Stimulated activated CD4-positive, alpha-beta T cell treated with anti-CD3 and anti-CD28 coated beads, Interleukin-4, amount 100 ng/mL, for 4 hours (primary cell): Measurements from ENCODE around the gene PVALEF.

Experiments used
- DNase-seq, 2 experiments: peaks; one replicate each; pipeline ENCODE4 v3.0.0-alpha.2; 2020

The PVALEF gene

DNA sequence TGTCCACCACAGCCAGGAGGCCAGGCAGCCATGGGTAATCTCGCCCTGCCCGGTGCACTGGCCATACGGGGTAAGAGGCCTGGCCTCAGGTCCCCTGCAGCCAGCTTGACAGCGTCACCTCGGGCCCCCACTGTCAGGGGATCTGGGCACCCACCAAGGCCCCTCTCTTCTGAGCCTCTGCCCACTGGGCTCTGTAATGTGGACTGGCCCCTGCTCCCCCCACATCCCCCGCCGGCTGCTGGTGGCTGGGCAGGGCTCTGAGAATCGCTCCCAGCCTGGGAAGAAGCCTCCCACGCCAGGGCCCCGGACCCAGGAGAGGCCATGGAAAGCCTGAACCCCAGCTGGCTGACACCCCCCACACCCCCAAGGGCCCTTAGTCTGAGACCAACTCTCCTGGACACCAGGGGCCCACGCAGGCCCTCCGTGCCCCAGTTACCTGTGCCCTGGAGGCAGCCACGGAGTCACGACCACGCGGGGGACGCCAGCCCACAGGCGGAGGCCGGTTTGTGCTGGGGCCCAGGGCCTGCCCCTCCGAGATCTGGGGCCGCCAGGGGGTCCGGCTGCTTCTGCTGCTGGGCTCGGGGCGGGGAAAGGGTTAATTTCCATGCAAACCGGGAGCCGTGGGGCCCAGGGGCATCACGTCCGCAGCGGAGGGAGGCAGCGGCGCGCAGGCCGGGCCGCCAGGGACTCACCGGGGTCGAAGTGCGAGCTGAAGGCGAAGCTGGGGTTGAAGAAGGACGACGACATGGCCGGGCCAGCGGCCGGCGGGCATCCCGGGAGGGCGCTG, at the start of gene PVALEF:
Gene PVALEF, plus strand, starts transcription at position 262 of the 787 bp plus-strand sequence. CDS start 15,720 bp downstream, outside the sequence.
- no peak for DNase-seq

- no peak for DNase-seq
Observed at GRCh38 chr17:81115749-81116464, 49.4 kb upstream of the PVALEF start.

GRCh38 chr17:81116704-81117103, 48.6 kb upstream of the PVALEF start:
- no peak for DNase-seq

DNA sequence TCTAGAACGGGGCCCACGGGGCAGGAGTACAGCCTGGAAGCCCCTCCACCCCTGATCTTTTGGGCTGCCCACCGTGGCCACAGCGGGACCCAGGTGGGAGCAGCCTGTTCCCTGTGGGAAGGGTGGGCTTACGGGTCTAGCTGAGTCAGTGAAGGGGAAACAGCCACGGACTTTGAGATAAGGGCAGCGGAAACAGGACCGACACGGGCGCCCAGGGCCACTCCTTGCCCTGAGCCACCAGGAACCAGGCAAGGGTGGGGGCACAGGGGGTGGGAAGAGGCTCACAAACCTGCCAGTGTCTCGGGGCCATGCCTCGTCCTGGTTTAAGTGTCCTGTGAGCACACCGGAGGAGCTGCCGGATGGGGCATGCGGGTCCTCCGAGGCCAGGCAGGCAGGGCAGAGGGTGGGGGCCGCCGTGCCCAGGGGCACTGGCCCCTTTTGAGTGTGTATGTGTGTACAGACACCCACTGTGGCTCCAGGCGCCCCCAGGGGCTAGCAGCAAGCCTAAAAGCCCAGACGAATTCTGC, 47.6 kb upstream of the PVALEF start:
- DNase-seq: no peak

DNA sequence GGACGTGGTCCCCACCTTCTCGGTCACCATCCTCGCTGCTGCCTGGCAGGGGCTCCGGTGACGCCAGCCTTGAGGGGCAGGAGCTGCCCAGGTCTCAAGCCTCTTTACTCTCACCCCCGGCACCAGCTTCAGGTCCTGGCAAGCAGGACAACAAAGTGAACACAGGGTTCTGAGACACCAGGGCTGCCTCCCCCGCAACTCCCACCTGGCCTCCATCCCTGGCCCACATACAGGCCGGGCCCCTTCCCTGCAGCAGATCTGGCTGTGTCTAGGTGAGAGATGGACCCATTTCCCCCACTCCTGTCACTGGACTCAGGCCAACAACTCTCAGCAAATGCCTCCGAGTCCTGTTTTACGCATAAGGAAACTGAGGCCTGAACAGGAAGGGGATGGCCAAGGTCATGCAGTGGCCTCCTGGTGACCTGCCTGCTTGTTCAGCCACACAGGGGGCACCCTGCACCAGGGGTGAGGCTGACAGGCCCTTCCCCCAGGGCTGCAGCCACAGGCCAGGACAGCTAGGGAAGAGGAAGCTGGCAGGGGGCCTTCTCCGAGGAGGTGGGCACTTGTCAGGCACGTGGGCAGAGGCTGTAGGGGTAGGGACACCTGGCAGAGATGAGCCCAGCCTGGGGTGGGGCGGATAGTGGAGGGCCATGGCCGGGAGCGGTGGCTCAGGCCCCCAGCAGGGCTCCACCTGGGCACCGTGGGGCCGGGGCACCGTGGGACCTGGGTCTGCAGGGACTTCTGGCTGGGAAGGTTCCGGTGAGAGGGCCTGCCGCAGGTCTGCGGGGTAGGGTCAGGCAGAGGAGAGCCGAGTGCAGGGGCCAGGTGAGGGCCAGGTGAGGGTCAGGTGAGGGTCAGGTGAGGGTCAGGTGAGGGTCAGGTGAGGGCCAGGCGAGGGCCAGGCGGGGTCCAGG, 46.7 kb upstream of the PVALEF start:
- no peak for DNase-seq

GRCh38 chr17:81119223-81120148, 45.8 kb upstream of the PVALEF start:
- DNase-seq: peak; percentile 73 to 84

- no peak for DNase-seq
Observed at GRCh38 chr17:81120149-81120484, 45.2 kb upstream of the PVALEF start.

DNA sequence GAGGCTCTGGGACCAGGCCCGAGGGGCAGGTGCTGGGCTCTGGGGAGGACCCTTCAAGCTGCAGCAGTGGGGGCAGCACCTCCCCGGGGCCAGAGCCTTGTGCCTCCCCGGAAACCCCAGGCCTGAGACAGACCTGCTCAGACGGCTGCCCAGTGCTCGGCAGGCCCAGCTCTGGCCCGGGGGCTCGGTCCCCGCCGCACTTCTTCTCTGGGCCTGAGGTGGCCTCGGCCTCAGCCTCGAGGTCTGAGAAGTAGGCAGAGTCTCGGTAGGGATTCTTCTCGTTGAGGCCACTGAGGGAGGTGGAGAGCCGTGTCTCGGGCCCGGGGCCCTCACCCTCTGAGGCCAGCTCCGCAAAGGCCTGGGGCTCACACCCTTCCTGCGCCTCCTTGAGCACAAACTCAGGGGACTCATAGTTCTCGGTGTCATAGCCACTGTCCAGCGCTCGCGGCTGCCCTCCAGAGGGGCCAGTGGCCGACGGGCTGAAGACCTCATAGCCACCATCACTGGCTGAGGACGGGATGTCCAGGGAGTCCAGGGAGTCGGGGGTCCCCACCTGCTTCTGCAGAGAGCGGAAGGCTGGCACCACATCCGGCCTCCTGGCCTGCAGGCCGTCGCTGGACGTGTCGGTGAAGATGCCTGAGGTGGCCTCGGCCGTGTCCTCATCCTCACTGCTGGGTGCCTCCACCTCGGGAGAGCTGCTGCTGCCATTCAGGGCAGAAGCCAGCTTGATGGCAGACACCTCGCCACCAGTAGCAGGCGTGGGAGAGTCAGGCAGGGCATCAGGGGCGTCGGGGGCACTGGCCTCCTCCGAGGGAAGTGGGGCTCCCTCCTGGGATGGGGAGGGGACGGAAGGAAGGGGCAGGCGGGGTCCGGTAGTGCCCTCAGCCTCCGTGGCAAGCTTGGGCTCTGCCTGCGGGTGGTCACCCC, 44.3 kb upstream of the PVALEF start:
- DNase-seq: no peak

DNA sequence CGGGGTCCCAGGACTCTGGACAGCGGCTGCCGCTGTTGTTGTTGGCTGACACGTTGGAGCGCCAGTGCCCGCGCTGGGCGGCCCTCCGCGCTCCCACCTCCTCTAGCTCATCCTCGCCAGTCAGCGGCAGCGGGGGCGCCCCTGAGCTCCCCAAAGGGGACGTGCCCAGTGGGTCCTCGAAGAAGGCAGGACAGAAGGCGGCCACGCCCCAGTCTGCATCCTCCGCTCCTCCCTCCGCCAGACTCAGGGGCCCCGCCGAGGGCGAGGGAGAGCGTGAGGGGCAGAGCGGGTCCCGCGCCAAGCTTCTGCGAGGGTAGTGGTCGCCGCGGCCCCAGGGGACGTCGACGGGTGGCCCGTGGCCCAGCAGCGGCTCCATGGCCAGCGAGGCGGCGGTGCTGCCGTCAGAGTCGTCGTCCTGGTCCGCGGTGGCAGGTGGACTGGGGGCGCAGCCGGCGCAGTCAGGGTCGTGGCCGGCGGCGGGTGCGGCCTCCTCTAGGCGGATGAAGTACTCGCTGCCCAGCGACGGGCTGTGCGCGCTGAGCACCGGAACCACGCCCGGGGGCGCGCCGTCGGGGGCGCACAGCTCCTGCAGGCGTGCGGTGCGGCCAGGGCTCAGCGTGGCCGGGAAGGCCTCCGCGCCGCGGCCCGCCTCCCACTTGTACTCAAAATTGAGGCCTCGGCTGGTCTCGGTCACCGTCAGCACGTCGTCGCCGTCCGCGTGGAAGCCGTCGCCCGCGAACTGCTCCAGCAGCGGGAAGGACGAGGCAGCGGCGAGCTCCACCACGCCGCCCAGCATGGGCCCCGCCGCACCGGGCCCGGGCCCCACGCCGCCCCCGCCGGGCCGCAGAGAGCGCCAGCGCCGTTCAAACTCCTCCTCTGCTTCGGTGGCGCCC, 43.2 kb upstream of the PVALEF start:
- DNase-seq: no peak

GRCh38 chr17:81123052-81124048, 42.0 kb upstream of the PVALEF start:
- no peak for DNase-seq

DNA sequence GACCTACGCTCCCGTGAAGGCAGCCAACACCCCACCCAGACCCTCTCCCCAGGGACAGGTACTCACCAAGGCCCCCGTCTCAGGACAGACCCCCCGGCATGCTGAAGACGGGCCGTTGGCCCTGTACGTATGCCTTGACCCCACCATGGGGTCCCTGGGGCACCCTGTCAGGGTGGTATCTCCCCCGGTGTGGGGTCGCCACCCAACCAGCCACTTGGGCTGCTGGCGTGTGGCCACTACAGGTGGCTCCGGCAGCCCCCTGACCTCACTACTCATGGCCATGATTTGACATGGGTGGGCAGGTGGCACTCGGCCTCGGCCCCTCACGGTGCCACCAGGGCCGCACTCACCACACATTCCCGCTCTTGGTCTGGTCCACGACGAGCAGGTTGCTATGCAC, 40.9 kb upstream of the PVALEF start:
- no peak for DNase-seq

DNA sequence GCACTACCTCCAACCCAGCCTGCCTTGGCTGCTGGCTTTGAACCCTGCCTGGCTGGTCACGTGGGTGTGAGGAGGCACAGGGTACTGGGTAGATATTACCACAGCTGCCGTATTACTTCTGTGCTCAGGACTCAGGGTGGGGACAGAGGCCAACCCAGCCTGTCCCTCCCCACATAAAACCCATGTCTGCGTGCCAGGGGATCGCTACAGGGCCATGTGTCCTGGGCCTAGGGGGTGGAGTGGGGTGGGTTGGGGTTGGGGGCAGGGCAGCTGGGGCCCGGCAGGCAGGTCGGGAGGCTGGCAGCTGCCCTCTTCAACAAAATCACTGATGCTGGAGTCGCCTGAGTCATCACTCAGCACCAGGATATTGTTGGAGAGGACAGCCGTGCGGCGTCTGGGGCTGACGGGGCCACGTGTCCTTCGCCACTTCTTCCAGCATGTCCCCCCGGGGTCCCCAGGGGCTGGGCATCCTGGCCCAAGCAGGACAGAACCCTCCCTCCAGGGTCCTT, 39.7 kb upstream of the PVALEF start:
- no peak for DNase-seq

GRCh38 chr17:81126281-81127132, 38.8 kb upstream of the PVALEF start:
- no peak for DNase-seq

DNA sequence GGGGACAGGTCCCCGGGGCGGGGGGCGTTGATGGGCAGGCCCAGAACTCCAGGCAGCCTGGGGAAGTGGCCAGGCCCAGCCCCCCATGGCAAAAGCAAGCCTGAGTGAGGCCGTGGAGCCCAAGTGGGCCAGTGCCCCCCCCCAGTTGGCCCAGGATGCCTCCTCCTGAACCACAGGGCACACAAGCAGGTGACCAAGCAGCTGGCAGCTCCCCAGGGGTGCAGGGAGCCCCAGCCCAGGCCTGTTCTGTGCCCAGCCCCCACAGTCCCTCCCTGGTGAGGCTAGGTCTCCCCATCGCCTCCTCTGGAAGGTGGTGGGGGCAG, 38.2 kb upstream of the PVALEF start:
- DNase-seq: no peak

- no peak for DNase-seq
Observed at GRCh38 chr17:81127526-81128177, 37.7 kb upstream of the PVALEF start.

- no peak for DNase-seq
Observed at GRCh38 chr17:81128338-81128737, 37.0 kb upstream of the PVALEF start.

DNA sequence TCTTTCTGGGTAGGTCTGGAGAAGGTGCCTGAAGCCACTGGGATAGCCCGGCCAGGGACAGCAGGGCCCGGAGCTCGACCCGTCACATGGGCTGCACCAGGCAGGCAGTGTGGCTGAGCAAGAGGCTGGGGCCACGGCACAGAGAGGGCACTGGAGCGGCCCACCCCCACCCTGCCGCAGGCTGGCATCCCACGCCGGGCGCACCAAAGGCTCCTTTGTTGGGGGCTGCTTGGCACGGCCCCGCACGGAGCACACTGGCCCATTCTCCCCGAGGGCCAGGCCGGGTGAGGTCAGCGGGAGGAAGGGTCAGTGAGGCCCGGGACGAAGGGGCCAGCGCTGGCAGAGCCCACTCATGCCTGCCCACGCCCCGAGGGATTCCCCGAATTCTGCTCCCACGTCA, 36.5 kb upstream of the PVALEF start:
- DNase-seq: no peak
